ENCODE data around the gene TTC21B.

DNA sequence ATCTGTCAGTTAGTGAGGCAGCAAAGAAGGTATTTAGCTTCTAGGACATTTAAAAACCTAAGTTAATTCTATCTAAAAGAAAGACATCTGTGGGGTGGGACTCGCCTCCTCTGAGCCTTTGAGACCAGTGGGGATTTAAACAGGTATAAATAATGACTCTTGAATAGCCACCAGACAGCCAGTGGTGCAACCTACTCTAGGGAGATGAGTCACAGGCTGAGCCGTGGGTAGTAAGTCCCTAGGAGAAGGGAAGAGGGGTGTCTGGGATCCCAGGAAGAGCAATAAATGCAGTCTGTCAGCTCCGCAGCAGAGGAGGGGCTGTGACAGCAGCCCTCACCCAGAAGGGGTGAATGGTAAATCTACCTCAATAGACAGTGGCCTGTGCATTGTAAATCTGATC is 116.5 kb downstream of the TTC21B start:
- no peak for TF ChIP-seq POLR2A (IDR thresholded peaks at IDR 0.05)
- TF ChIP-seq CTCF (IDR thresholded peaks at IDR 0.05) = no peak
- no peak for TF ChIP-seq EP300 (IDR thresholded peaks at IDR 0.05)

Data from stomach (tissue), 4 donors.